Measurements from ENCODE around the gene SYNGAP1. TPM values are rescaled to one million over a fixed set of nuclear protein-coding genes. Genes with fewer than 3 reads are reported as not detected.

SYNGAP1 gene
- total RNA-seq, 4 donors from 2014 or later: 3.3 to 8.6 (median 4.1) TPM

- Histone ChIP-seq H3K9me3 (no peaks in the 10 kb centered on the region), H3K27ac (peak overlapping the region; percentile 75 to 96 (median 88)), H3K4me3 (peak overlapping the region; percentile 39 to 68 (median 56)), H3K36me3 (peaks cover 0 to 10% (median 0%) of the 10 kb centered on the region in 3 donors), H3K27me3 (no peaks in the 10 kb centered on the region), H3K4me1 (peaks cover 50 to 85% (median 57%) of the 10 kb centered on the region in 3 donors)
- TF ChIP-seq POLR2A (IDR thresholded peaks at IDR 0.05) (peak in 1 of 4 donors; percentile 7), CTCF (IDR thresholded peaks at IDR 0.05) (peak in 4 of 6 experiments; percentile 33 to 69 (median 49))
- intact Hi-C loops (cut with DNase I): no loop called here
- no peak for DNase-seq
- 2% methylated on average over 6 to 24 of the region's 33 CpGs for WGBS, 2 donors
Measured at GRCh38 chr6:33428224-33428965, 8.5 kb downstream of the SYNGAP1 start.

GRCh38 chr6:33428966-33429749 lies 9.3 kb downstream of the SYNGAP1 start:
- intact Hi-C loops (cut with DNase I): no loop called here
- Histone ChIP-seq H3K36me3 (peaks cover 0 to 10% (median 0%) of the 10 kb centered on the region in 3 donors), H3K4me3 (peak overlapping the region in 2 of 4 donors; percentile 53 to 68), H3K27me3 (no peaks in the 10 kb centered on the region), H3K27ac (peak overlapping the region; percentile 75 to 96 (median 88)), H3K4me1 (peaks cover 50 to 86% (median 55%) of the 10 kb centered on the region in 3 donors), H3K9me3 (no peaks in the 10 kb centered on the region)
- no peak for DNase-seq
- TF ChIP-seq POLR2A (IDR thresholded peaks at IDR 0.05): no peak
- no peak for TF ChIP-seq CTCF (IDR thresholded peaks at IDR 0.05)
- 33 to 39% methylated on average over 5 of the region's 5 CpGs for WGBS, 2 donors

GRCh38 chr6:33429750-33430052 lies 9.8 kb downstream of the SYNGAP1 start:
- Histone ChIP-seq H3K4me3 (no peak overlapping the region), H3K27me3 (no peaks in the 10 kb centered on the region), H3K4me1 (peaks cover 48 to 81% (median 50%) of the 10 kb centered on the region in 3 donors), H3K9me3 (no peaks in the 10 kb centered on the region), H3K36me3 (peaks cover 0 to 10% (median 0%) of the 10 kb centered on the region in 3 donors), H3K27ac (peak overlapping the region; percentile 75 to 96 (median 88))
- 0 to 15% methylated on average over 2 of the region's 2 CpGs for WGBS, 2 donors
- intact Hi-C loops (cut with DNase I): no loop called here
- TF ChIP-seq CTCF (IDR thresholded peaks at IDR 0.05): no peak
- TF ChIP-seq POLR2A (IDR thresholded peaks at IDR 0.05): no peak
- no peak for DNase-seq

- Histone ChIP-seq H3K27ac (peak overlapping the region in 3 of 4 donors; percentile 85 to 96 (median 91)), H3K4me1 (peaks cover 42 to 75% (median 46%) of the 10 kb centered on the region in 3 donors)
Measured at GRCh38 chr6:33430334-33430733, 10.5 kb downstream of the SYNGAP1 start.

More at GRCh38 chr6:33430334-33430733, 10.5 kb downstream of the SYNGAP1 start:
- H3K36me3 ChIP-seq: peaks cover 0 to 14% (median 0%) of the 10 kb centered on the region in 3 donors
- 34 to 38% methylated on average over 2 of the region's 2 CpGs for WGBS, 2 donors
- H3K9me3 ChIP-seq: no peaks in the 10 kb centered on the region
- DNase-seq: no peak
- peak overlapping the region in 1 of 4 donors; percentile 39 for H3K4me3 ChIP-seq
- TF ChIP-seq CTCF (IDR thresholded peaks at IDR 0.05) (no peak), POLR2A (IDR thresholded peaks at IDR 0.05) (no peak)
- intact Hi-C loops (cut with DNase I): no loop called here
- H3K27me3 ChIP-seq: no peaks in the 10 kb centered on the region
